Measurements from ENCODE around the gene JAZF1. TPM values are rescaled to one million over a fixed set of nuclear protein-coding genes. Genes with fewer than 3 reads are reported as not detected.

The JAZF1 gene
- total RNA-seq, 1 donor from 2014 or later: 7.2 TPM

DNA sequence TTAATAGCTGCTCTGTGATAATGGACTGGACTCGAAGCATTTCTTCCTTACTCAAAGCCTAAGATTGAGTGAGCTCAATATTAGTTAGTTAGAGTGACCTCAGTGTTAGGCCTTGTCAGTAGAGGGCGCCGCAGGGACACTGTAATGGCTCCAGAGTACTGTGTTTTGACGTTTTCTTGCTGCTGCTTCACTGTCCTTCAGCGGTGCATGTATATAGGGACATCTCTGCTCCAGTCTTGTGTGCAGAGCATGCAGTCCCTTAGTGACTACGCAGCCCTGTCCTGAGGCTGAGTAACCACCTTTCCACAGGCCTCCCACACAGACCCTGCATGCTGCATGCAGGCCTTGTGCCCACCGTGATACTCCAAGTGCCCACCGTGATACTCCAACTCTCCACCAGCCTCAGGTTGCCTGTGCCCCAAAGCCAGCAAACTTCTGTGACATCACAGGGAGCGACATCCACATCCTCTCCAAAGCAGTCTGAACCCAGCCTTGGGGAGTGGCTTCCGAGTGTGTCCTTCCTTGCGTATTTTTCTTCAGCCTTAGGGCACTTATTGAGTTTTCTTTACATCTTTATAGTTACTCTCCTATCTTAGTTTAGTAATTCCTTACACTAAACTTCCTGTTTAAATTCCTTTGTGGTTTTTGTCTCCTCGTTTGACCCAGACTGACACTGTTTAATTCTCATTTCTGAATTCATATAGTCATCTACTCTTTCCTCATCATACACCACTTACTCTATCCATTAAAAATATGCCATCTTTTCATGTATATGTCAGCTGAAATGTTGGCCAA lies 118.2 kb downstream of the JAZF1 start:
- H3K36me3 Mint-ChIP-seq: peaks cover 6% of the 10 kb centered on the region
- peak in 1 of 2 experiments; percentile 53 for DNase-seq (ENCODE audit: low spot score in 2 of 2, unreplicated experiment in 2 of 2)
- H3K27me3 Mint-ChIP-seq (ENCODE audit: low read depth): no peaks in the 10 kb centered on the region
- no peak overlapping the region for H3K4me3 Mint-ChIP-seq
- H3K27ac Mint-ChIP-seq: peak overlapping the region; percentile 28
- TF ChIP-seq, protein P1, sequence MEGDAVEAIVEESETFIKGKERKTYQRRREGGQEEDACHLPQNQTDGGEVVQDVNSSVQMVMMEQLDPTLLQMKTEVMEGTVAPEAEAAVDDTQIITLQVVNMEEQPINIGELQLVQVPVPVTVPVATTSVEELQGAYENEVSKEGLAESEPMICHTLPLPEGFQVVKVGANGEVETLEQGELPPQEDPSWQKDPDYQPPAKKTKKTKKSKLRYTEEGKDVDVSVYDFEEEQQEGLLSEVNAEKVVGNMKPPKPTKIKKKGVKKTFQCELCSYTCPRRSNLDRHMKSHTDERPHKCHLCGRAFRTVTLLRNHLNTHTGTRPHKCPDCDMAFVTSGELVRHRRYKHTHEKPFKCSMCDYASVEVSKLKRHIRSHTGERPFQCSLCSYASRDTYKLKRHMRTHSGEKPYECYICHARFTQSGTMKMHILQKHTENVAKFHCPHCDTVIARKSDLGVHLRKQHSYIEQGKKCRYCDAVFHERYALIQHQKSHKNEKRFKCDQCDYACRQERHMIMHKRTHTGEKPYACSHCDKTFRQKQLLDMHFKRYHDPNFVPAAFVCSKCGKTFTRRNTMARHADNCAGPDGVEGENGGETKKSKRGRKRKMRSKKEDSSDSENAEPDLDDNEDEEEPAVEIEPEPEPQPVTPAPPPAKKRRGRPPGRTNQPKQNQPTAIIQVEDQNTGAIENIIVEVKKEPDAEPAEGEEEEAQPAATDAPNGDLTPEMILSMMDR (IDR thresholded peaks at IDR 0.05; ENCODE audit: unreplicated experiment): peak; percentile 14
- peaks cover 37% of the 10 kb centered on the region for H3K4me1 Mint-ChIP-seq
- H3K9me3 Mint-ChIP-seq: peaks cover 11% of the 10 kb centered on the region

- no peak for DNase-seq (ENCODE audit: low spot score in 2 of 2, unreplicated experiment in 2 of 2)
- peak overlapping the region; percentile 28 for H3K27ac Mint-ChIP-seq
- H3K27me3 Mint-ChIP-seq (ENCODE audit: low read depth): no peaks in the 10 kb centered on the region
- peaks cover 6% of the 10 kb centered on the region for H3K36me3 Mint-ChIP-seq
- peaks cover 38% of the 10 kb centered on the region for H3K4me1 Mint-ChIP-seq
- no peak overlapping the region for H3K4me3 Mint-ChIP-seq
- TF ChIP-seq, protein P1 (IDR thresholded peaks at IDR 0.05; ENCODE audit: unreplicated experiment): no peak
- peaks cover 11% of the 10 kb centered on the region for H3K9me3 Mint-ChIP-seq
Measured at GRCh38 chr7:28061824-28062196, 118.8 kb downstream of the JAZF1 start.

DNA sequence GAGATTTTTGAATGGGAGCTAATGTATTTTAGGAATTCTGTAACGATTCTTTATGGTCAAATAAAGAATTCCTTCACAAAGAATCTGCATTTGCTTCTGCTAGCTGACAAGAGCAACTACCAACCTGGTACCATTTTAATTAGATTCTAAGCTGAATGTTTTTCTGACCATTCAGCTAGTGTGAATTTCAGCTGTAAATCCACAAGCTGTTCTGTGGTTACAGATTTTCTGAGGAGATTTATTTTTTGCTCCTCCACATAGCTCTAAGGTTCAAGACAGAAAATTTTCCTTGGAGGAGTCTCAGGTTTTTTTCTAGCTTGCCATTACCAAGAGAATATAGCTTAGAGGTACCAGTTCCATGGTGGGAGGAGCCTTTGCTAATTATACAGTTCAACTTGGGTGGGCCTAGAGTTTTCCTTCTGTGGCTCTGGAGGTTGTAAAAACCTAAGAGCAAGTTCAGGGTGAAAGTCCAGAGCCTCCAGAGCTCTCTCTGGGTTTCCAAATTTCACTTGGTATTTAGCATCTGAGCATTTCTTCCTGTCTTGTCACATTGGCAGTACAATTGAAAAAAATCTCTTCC lies 120.1 kb downstream of the JAZF1 start:
- TF ChIP-seq, protein P1 (IDR thresholded peaks at IDR 0.05; ENCODE audit: unreplicated experiment): no peak
- DNase-seq (ENCODE audit: low spot score in 2 of 2, unreplicated experiment in 2 of 2): no peak
- Mint-ChIP-seq H3K36me3 (peaks cover 6% of the 10 kb centered on the region), H3K4me1 (peaks cover 44% of the 10 kb centered on the region), H3K27ac (peak overlapping the region; percentile 41), H3K4me3 (no peak overlapping the region), H3K9me3 (peaks cover 11% of the 10 kb centered on the region), H3K27me3 (ENCODE audit: low read depth) (no peaks in the 10 kb centered on the region)

DNA sequence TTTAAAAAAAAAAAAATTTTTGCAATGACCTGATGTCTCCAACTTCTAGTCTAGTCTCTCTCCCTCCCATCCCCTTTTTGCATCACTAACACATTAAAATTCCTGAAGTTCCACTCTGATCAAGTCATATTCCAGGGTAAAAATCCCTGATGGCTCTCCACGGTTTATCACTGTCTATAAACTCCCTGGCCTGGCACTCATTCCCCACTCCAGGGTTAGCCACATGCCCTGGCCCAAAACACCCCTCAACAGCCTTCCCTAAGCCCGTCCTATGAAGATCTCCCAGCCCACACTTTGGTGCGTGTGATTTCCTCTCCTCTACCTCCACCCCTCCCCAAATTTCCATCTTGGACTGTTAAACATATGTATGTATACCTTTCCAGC lies 125.4 kb downstream of the JAZF1 start:
- Mint-ChIP-seq H3K27ac (peak overlapping the region; percentile 93), H3K27me3 (ENCODE audit: low read depth) (no peaks in the 10 kb centered on the region), H3K4me1 (peaks cover 48% of the 10 kb centered on the region), H3K36me3 (peaks cover 8% of the 10 kb centered on the region), H3K4me3 (no peak overlapping the region), H3K9me3 (peaks cover 11% of the 10 kb centered on the region)
- TF ChIP-seq, protein P1 (IDR thresholded peaks at IDR 0.05; ENCODE audit: unreplicated experiment): no peak
- no peak for DNase-seq (ENCODE audit: low spot score in 2 of 2, unreplicated experiment in 2 of 2)

GRCh38 chr7:28054531-28055160 lies 125.9 kb downstream of the JAZF1 start:
- no peak for DNase-seq (ENCODE audit: low spot score in 2 of 2, unreplicated experiment in 2 of 2)
- no peak overlapping the region for H3K4me3 Mint-ChIP-seq
- TF ChIP-seq, protein P1 (IDR thresholded peaks at IDR 0.05; ENCODE audit: unreplicated experiment): no peak
- H3K27me3 Mint-ChIP-seq (ENCODE audit: low read depth): no peaks in the 10 kb centered on the region
- H3K4me1 Mint-ChIP-seq: peaks cover 47% of the 10 kb centered on the region
- H3K36me3 Mint-ChIP-seq: peaks cover 6% of the 10 kb centered on the region
- H3K27ac Mint-ChIP-seq: peak overlapping the region; percentile 93
- peaks cover 8% of the 10 kb centered on the region for H3K9me3 Mint-ChIP-seq

Data from mesothelial cell of epicardium (in vitro differentiated cells).